Pancreas (tissue), 10 donors: ENCODE results near the gene SPACA5. TPM values are rescaled to one million over a fixed set of nuclear protein-coding genes. Genes with fewer than 3 reads are reported as not detected.

ENCODE experiments used
- ATAC-seq, 4 donors: fragments of 200-7000 bp; cut with Tn5 transposase; one replicate each; pipeline versions ENCODE4 v1.8.0 to v1.9.1; 2020; ENCODE audit warnings: mild to moderate bottlenecking in 4 of 4, moderate library complexity in 4 of 4
- DNase-seq, 6 donors: peaks; one replicate each; pipeline ENCODE4 v3.0.0-alpha.2; 2020
- FAIRE-seq: peaks from 2 replicates; lab custom pipeline; 2012; peaks lifted over from hg19 to GRCh38; lab: Jason Lieb, UNC
- H3K27ac ChIP-seq, 4 donors: fragments of 200-600 bp; sonication (generic); 1 replicate in 3 of 4; 2 replicates in 1 of 4; pipeline versions ENCODE4 v1.5.0 to v1.8.0; 2020
- H3K27me3 ChIP-seq, 4 donors: fragments of 200-600 bp; one replicate each; pipeline ENCODE4 v1.8.0; 2021
- H3K36me3 ChIP-seq, 3 donors: fragments of 200-600 bp; sonication (generic) in 1 of 3; one replicate each; pipeline versions ENCODE4 v1.5.0 to v1.8.0; 2020 to 2021
- H3K4me1 ChIP-seq, 3 donors: fragments of 200-600 bp; one replicate each; pipeline ENCODE4 v1.8.0; 2021
- H3K4me3 ChIP-seq, 4 donors: fragments of 200-600 bp; sonication (generic) in 2 of 4; one replicate each; pipeline versions ENCODE4 v1.5.0 to v1.8.0; 2020 to 2021
- H3K9me3 ChIP-seq, 4 donors: fragments of 200-600 bp; one replicate each; pipeline ENCODE4 v1.8.0; 2021
- CTCF ChIP-seq, 4 donors: fragments of 200-600 bp; sonication (generic) in 3 of 4; IDR thresholded peaks; one replicate each; pipeline versions ENCODE4 v1.5.0 to v1.8.0; 2021; ENCODE audit warnings: antibody characterized with exemption in 4 of 4
- WGBS, 2 donors: extraction: QIAGEN DNeasy Blood & Tissue Kit; methylation state at CpG; one replicate each; pipeline ENCODE4 v1.1.7; 2013; 5-methylcytosine and 5-hydroxymethylcytosine counted together
- intact Hi-C, 3 donors: fragments of 100-400 bp; cut with DNase I; formaldehyde crosslinking; loops; one replicate each; pipeline versions ENCODE4 v1.11.1 to v1.14.2; 2022
- polyA plus RNA-seq, 2 donors: library from polyadenylated mRNA; stranded (reverse); fragments of 200-250 nt; gene quantifications; one replicate each; pipeline ENCODE4 v1.2.3, GENCODE V29; 2013
- total RNA-seq, 6 donors: library from RNA; stranded (reverse); fragmentation: NEBNext Ultra II Directional in 4 of 6; extraction: Animal tissue kit (Norgen Biotek cat#: 25700) in 4 of 6; gene quantifications; one replicate each; pipeline versions ENCODE4 v1.2.1 to v1.2.4, GENCODE V29; 2021 to 2023
- donor health status: healthy with polysubstance abuse.
- donor health status: DM: no; HTN: no; CAD: no; lungs with moderate emphysema.
- donor health status: DM: no; HTN: no; CAD: no.
- donor health status: control.
- donor health status: control.
- donor health status: Bipolar disorder and iron deficiency.
- donor health status: DM: yes; HTN: yes; CAD: no.
- donor health status: DM: no; HTN: no; CAD: no.
- donor health status: DM: no; HTN: no; CAD: no.
- donor health status: DM: yes; HTN: yes; CAD: no.

The SPACA5 gene
- total and polyA plus RNA-seq, 8 donors: not detected

GRCh38 chrX:48059296-48059639, 52.5 kb downstream of the SPACA5 start:
- H3K27ac ChIP-seq: no peak overlapping the region
- TF ChIP-seq CTCF (IDR thresholded peaks at IDR 0.05): no peak
- FAIRE-seq (no peak), DNase-seq (no peak), ATAC-seq (no peak)
- intact Hi-C loops: no loop called here
- H3K36me3 ChIP-seq: peaks cover 0 to 2% (median 0%) of the 10 kb centered on the region in 3 donors
- no peaks in the 10 kb centered on the region for H3K27me3 ChIP-seq
- no peak overlapping the region for H3K4me3 ChIP-seq
- no peaks in the 10 kb centered on the region for H3K4me1 ChIP-seq
- WGBS, 2 donors: 86 to 100% methylated on average over 1 of the region's 1 CpG
- no peaks in the 10 kb centered on the region for H3K9me3 ChIP-seq

Other genes starting within 250 kb of the SPACA5 start
- 1 to 10 TPM; 2.1 to 5.8 (median 3.0) TPM for gene ZNF81, start 170.1 kb upstream of the SPACA5 start, total RNA-seq
- gene ZNF81, start 170.1 kb upstream of the SPACA5 start, polyA plus RNA-seq: 1 to 10 TPM; 1.5 to 2.5 TPM
- 1 to 10 TPM; 1.8 to 4.5 (median 2.6) TPM for gene ZNF182, start 3.0 kb upstream of the SPACA5 start, total RNA-seq
- gene ZNF182, start 3.0 kb upstream of the SPACA5 start, polyA plus RNA-seq: 1 to 10 TPM; 3.4 to 6.2 TPM
- gene ZNF630, start 64.7 kb downstream of the SPACA5 start, total RNA-seq: 1 to 10 TPM; 1.3 to 2.9 (median 1.7) TPM
- 1 to 10 TPM; 1.3 to 1.5 TPM for gene ZNF630, start 64.7 kb downstream of the SPACA5 start, polyA plus RNA-seq
- gene SPACA5B, start 123.6 kb downstream of the SPACA5 start, total RNA-seq: not detected
- not detected for gene SPACA5B, start 123.6 kb downstream of the SPACA5 start, polyA plus RNA-seq
- gene SSX5, start 189.8 kb downstream of the SPACA5 start, total RNA-seq: not detected
- gene SSX5, start 189.8 kb downstream of the SPACA5 start, polyA plus RNA-seq: not detected
- gene SSX1, start 248.4 kb downstream of the SPACA5 start, total RNA-seq: under 1 TPM in 1 of 6 donors, not detected in 5; 0.19 TPM
- gene SSX1, start 248.4 kb downstream of the SPACA5 start, polyA plus RNA-seq: not detected